Measurements from ENCODE around the gene INPP5D.
"Not testable (repeated sequence)": the region's sequence is repeated elsewhere in the genome, so short reads cannot be mapped to it uniquely, and the experiment has no call there.

Gene INPP5D

GRCh38 chr2:233116946-233117345 lies 56.8 kb downstream of the INPP5D start:
- no peak for DNase-seq (ENCODE audit: low read depth in 3 of 3)

GRCh38 chr2:233117351-233117750 lies 57.2 kb downstream of the INPP5D start:
- DNase-seq (ENCODE audit: low read depth in 3 of 3): no peak

- DNase-seq (ENCODE audit: low read depth in 3 of 3): no peak
Observed at GRCh38 chr2:233117811-233118647, 57.9 kb downstream of the INPP5D start.

- DNase-seq (ENCODE audit: low read depth in 3 of 3): no peak
Observed at GRCh38 chr2:233118648-233119000, 58.5 kb downstream of the INPP5D start.

GRCh38 chr2:233119123-233119522 lies 59.0 kb downstream of the INPP5D start:
- DNase-seq (ENCODE audit: low read depth in 3 of 3): no peak

- DNase-seq (ENCODE audit: low read depth in 3 of 3): no peak
Observed at GRCh38 chr2:233119806-233120205, 59.7 kb downstream of the INPP5D start.

- no peak for DNase-seq (ENCODE audit: low read depth in 3 of 3)
Observed at GRCh38 chr2:233120459-233120858, 60.3 kb downstream of the INPP5D start.

- DNase-seq (ENCODE audit: low read depth in 3 of 3): no peak
Observed at GRCh38 chr2:233121856-233122255, 61.7 kb downstream of the INPP5D start.

GRCh38 chr2:233122541-233122940 lies 62.4 kb downstream of the INPP5D start:
- no peak for DNase-seq (ENCODE audit: low read depth in 3 of 3)

GRCh38 chr2:233123576-233123975 lies 63.4 kb downstream of the INPP5D start:
- DNase-seq (ENCODE audit: low read depth in 3 of 3): not testable (repeated sequence)

GRCh38 chr2:233124421-233125080 lies 64.4 kb downstream of the INPP5D start:
- DNase-seq (ENCODE audit: low read depth in 3 of 3): no peak

GRCh38 chr2:233125455-233126065 lies 65.4 kb downstream of the INPP5D start:
- DNase-seq (ENCODE audit: low read depth in 3 of 3): no peak

- DNase-seq (ENCODE audit: low read depth in 3 of 3): no peak
Observed at GRCh38 chr2:233129351-233129978, 69.3 kb downstream of the INPP5D start.

GRCh38 chr2:233130024-233130423 lies 69.9 kb downstream of the INPP5D start:
- no peak for DNase-seq (ENCODE audit: low read depth in 3 of 3)

- DNase-seq (ENCODE audit: low read depth in 3 of 3): no peak
Observed at GRCh38 chr2:233130481-233131020, 70.4 kb downstream of the INPP5D start.

- no peak for DNase-seq (ENCODE audit: low read depth in 3 of 3)
Observed at GRCh38 chr2:233131936-233132720, 72.0 kb downstream of the INPP5D start.

GRCh38 chr2:233133239-233133638 lies 73.1 kb downstream of the INPP5D start:
- DNase-seq (ENCODE audit: low read depth in 3 of 3): no peak

GRCh38 chr2:233135421-233135820 lies 75.3 kb downstream of the INPP5D start:
- DNase-seq (ENCODE audit: low read depth in 3 of 3): no peak

GRCh38 chr2:233137040-233137439 lies 76.9 kb downstream of the INPP5D start:
- no peak for DNase-seq (ENCODE audit: low read depth in 3 of 3)

GRCh38 chr2:233140077-233140585 lies 80.0 kb downstream of the INPP5D start:
- DNase-seq (ENCODE audit: low read depth in 3 of 3): no peak

GRCh38 chr2:233140978-233141377 lies 80.8 kb downstream of the INPP5D start:
- no peak for DNase-seq (ENCODE audit: low read depth in 3 of 3)

All from stimulated activated CD4-positive, alpha-beta T cell treated with anti-CD3 and anti-CD28 coated beads, TNF-alpha, amount 100 ng/mL, for 48 hours (primary cell).